Kidney capillary endothelial cell (primary cell): ENCODE results near the gene FANCI.

Experiments used
- DNase-seq: peaks from one replicate; pipeline ENCODE4 v3.0.0-alpha.2; 2018; ENCODE audit warnings: low spot score

Gene FANCI

DNA sequence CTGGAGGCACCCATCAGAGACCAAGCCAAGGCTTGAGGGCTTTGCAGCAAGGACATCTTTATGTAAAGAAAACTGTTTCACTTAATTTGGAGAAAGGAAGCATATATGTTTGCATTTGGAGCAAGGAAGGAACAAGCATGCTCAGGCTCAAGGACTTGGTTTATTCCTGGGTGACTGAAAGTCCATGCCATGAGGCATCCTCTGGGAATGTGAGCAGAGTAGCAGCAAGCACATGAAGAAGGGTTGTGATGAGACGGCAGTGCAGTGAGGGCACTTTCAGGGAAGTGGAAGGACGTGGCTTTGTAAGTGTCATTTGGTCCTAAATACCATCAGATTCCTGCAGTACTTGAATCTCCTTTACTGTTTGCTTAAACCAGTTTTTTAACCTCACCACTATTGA, 64.0 kb downstream of the FANCI start:
- DNase-seq, result no peak

DNA sequence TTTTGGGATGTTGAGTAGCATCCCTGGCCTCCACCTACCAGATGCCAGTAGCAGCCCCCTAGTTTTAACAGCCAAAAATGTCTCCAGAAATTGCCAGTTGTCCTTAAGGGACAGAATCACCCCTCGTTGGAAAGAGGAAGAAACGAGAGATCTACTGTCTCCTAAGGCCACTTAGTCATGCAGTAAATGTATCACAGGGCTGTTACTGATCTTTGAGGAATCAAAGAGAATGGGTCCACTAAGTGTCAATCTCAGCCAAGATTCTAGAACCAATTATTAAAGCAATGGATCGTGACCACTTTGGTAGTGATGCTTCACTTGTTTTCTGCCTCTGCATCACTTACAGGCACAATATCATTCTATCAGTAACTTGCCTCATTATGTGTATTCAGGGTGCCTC, 64.5 kb downstream of the FANCI start:
- DNase-seq, result no peak

DNA sequence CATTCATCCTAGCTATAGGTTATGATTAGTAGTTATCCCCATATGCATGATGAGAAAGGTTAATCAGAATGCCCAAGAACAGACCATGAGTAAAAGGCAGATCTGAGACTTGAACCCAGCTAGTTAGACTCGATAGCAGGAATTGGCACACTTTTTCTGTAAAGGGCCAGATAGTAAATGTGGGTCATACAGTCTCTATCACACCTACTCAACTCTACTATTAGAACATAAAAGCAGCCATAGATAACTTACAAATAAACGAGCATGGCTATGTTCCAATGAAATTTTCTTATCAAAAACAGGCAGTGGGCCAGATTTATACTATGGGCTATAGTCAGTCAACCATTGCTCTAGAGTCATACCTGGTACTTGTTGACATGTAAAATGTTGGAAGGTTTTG, 66.2 kb downstream of the FANCI start:
- DNase-seq, result no peak

DNA sequence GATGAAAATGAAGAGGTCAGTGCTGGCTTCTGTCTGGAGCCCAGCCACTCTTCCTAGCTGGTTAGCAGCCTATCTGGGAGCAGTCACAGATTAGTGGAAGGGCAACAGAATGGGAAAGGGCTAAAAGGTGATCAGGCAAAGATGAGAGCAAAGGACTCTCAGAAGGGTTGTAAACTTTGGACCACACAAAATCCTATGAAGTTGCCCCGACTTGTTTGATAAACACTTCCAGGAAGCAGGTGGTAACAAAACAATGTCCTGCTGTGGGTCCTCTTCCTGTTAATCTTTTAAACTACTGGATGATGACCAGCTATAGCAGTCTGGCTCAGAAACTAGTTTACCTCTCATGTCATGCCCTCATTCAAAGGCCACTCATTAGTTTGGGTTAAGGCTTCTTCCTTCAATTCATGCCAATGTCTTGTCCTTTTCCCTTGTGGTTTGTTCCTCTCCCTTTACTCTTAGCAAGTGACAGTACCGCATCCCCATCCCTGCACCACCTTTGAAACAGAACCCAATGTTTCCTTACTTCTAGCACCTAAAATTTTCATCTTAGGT, 71.7 kb downstream of the FANCI start:
- DNase-seq, result peak; percentile 18

DNA sequence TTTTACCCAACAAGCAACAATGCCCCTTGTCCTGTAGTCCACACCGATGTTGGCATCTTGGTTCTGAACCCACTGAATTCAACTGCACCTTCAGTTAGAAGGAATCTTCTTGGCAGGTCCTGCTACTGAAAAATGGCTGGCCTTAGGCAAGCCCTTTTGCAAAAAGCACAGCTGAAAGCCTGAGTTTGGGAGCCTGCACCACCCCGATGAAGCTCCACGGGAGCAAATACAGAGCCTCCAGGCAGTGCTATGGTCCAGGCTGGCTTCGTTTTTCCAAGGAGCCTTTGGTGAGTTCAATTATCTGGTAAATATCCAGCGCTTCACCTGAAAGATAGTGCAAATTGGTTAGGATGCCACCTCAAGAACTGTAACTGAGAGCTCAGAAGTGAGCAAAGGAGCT, 72.7 kb downstream of the FANCI start:
- DNase-seq, result no peak

DNA sequence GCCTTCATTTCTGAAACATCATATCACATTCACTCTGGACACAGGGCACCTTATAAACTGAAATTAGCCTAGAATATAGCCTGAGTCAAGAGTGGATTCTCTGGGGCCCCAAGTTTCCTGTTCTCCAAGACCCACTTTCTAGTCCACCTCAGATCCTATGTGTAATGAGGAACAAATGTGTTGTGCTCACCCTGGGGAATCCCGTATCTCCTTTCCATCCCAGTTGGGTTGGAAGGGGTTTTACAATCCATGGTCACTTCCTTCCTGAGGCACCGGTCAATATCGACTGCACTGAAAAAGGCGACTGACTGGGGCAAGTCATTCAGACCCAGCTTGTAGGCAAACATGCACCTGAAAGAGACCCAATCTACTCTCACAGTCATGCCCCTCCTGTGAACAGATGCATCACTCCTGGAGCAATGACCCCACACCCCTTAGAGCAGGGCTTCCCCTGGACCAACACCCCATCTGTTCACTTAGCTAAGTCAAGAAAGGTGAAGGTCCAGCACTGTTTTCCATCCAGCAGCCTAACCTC, 73.5 kb downstream of the FANCI start:
- no peak for DNase-seq

DNA sequence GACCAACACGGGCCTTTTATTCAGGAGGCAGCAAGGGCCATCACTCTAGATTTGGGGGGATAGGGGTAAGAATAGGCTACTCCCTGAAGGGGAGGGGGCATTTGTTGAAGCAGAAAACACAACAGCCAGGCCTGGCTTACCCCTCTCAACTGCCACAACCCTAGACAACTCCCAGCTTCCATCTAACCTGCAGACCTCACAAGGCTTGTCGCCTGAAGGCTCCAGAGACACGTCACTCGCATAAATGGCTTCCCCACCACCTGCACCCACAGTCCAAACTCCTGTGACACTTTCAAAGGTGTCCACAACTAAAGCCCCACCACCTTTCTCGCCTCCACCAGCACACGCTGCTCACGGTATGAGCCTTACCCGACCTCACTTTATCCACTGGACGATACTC, 75.9 kb downstream of the FANCI start:
- no peak for DNase-seq

DNA sequence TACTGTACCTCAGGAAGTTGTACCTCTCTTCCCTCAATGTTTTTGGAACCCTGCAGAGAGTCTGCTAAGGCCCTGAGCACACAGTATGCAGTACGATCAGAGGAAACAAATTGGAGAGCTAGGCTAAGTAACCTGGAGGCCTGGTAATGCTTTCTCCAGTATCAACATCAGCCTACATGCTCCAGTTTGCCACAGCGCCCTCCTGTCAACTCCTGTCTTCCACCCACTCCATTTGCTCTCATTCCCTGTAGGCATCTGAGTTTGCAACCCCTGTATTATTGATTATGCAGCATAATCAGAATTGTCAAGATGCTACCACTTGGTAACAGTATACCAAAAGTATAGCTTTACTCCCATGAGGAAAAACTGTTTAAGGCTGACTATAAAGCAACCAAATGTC, 76.4 kb downstream of the FANCI start:
- no peak for DNase-seq

DNA sequence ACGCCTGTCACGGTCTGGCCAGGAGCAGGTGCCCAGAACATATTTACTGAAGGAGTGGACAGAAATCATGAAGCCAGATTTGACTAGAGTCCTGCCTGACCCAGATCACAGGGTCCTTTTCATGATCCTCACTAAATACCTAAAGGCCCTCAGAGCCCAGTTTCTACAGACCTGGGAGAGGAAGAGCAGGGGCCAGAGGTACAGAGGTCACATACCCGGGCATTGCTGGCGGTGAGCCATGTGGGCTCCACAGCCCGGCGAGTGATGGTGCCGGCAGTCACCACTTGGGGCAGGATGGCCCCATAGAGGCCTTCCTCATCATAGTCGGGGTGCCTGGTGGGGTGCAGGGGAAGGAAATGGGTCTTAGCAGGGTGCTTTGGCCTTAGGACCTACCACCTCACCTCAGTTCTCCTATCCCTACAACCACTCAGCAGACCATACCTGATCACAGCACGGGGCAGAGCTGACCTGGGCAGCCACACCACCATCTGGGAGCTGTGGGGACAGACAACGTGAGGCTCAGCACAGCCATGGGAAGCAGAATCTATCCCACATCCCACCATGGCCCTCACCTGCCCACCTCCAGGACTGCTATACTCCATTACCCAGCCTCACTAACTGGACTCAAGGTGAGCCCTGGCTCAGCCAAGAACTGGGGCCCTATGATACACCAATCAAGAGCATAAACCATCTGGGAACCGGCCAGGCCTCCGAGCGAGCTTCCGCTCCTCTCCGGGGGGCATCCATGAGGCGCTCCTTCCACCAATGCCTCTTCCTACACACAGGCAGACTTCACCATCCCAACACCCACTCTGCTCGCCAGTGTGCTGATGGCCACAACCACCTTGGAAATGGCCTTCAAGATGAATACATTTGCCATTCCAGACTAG, 78.0 kb downstream of the FANCI start:
- no peak for DNase-seq

DNA sequence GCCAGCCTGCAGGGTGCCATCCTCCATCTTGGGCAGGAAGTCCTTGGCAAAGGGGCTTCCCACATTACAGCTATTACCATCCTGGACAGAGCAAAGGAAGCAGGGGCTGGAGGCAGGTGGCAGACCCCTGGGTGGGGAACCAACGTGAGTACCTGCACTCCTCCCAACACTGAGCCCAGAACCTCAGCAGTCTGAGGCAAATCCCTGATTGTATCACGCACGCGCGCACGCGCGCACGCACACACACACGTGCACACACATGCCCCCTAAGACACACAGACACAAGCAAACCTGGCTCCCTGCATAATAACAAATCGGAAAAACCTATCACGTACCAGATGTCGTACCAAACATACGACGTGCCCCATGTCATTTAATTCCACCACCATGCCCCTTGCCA, 79.0 kb downstream of the FANCI start:
- no peak for DNase-seq

DNA sequence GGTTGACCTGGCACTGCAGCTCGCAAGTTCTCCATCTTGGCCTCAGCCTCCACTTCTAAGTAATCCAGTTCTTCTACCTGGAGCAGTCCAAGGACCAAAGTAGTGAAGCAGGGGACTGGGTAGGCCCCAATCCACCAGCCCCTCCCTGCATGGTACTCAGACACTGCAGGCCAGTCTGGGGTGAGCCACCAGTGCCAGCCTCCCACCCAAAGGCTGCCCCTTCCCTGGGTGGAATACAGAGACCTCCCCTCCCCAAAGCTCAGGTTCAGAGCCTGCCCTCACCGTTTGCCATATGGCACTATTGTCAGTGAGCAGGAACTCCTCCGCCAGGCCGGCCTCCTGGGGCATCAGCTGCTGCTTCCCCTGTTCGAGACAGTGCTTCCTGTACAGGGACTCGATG, 80.0 kb downstream of the FANCI start:
- DNase-seq, result no peak

DNA sequence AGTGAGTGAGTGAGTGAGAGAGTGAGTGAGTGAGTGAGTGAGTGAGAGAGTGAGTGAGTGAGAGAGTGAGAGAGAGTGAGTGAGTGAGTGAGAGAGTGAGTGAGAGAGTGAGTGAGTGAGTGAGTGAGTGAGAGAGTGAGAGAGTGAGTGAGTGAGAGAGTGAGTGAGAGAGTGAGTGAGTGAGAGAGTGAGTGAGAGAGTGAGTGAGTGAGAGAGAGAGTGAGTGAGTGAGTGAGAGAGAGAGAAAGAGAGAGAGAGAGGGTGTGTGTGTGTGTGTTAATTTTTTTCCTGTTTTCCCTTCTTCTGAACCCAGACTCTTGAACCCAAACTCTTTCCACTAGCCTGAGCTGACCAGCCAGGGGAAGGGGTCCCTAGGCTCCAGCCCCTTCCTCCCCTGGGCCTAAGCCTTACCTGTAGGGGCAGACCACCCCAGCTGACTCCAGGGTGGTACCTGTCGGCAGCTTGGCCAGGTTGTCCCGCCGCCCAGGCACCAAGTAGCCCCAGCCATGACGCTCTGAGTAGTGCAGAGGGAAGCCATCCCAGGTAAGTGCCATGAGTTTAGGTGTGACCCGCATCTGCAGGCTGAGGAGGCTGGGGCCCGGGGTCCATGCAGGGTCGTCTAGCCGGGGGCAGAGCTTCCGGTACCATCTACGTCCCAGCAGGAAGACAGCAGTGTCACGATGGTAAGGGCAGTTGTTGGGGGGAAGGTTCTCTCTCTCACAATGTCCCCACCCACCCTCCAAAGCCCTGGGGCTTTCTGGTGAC, 81.4 kb downstream of the FANCI start:
- DNase-seq, result no peak

DNA sequence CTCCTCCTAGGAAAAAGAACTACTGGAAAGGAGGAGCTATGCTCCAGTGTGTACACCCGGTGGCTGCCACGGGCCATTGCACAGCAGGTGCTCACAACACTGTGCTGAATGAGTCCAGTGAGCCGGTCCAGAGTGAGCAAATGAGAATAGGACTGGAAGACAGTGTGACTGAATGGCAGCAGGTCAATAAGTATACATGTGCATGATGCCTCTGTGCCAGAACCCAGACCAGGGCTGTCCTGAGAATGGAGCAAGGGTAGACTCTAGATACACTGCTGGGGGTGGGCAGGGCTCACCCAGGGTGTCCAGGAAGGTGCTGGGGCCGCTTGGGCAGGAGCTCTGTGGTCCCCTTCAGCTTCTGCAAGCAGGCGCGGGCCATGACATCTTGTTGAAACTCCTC, 82.5 kb downstream of the FANCI start:
- no peak for DNase-seq

DNA sequence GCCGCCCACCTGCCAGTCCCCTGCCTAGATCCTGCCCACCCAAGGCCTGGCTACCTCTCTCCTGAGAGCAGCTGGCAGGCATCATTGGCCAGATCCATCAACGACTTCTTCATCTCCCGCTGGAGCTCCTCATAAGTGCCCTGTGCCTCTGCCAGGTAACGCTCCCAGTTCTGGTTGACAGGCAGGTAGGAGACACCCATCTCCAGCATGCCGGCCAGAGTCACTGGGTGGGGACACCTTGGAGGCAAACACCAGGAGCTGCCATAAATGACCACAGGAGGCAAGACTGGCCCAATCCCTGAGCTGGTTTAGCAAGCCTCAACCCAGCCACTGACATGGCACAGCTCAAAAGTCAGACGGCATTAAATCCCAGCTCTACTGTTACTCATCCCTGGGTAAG, 83.3 kb downstream of the FANCI start:
- no peak for DNase-seq

DNA sequence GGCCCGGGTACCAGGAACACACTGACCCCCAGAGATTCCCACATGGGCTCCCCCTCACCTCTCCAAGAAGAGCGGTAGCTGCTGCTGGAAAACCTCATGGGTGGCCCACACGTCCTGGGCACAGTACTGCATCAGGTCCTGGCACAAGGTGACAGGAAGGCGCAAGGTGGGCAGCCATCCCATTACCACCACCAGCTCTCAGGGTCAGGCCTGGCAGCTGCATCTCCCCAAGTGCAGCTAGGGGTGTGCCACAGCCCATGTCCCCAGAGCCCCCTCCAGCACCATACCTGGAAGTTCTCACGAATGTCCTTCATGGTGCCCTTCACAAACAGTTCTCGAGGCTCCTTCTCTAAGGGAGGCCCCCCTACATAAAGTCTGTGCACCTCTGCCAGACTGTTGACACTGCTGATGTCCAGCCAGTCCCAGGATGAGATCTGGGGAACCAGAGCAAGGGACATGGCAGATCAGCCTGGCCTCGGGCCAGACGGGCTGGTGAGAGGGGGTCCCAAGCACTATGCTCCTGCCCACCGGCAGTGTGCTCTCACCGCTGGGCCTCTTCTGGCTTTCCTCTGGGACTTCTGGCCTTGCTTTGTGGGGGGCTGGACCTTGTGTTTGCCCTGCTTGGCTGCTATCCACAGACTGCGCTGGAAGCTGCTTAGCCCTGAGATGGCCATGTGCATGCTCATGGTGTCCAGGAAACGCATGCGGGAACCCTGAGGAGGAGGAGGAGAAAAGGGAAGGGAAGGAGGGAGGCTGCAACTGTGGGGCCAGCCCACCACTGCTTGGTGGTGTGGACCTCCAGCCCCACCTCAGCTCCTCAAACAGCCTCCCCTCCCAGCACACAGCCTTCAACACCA, 84.8 kb downstream of the FANCI start:
- no peak for DNase-seq

DNA sequence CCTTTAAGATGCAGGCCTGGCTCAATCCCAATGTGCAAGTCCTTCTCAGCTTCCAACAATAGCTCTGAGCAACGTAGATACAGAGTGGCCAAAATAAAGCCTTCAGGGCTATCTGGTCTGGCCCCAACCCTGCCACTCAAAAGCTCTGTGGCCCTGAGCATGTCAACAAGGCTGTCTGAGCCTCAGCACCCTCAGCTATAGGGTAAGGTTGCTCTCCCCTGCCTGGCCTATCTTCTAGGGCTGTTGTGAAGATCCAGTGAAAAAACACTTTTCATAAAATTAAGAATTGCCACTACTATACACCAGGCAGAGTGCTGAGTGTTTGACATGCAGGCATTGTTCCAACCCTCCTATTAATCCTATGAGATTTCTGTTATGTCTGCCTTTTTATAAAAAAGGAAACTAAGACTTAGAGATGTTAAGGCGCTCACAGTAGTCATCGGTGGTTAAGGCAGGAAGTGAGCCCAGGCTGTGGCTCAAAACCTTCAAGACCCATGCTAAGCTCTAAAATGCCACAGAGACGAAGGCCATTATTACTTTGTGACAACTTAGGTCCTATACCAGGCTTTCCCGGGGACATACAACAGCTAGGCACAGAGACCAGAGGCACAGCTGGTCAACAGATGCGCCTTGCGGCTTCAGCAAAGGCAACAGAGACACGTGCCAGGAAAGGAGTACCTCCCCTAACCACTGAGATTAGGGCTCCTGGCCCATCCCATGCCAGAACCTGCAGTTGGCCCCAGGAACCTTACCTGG, 85.7 kb downstream of the FANCI start:
- no peak for DNase-seq

DNA sequence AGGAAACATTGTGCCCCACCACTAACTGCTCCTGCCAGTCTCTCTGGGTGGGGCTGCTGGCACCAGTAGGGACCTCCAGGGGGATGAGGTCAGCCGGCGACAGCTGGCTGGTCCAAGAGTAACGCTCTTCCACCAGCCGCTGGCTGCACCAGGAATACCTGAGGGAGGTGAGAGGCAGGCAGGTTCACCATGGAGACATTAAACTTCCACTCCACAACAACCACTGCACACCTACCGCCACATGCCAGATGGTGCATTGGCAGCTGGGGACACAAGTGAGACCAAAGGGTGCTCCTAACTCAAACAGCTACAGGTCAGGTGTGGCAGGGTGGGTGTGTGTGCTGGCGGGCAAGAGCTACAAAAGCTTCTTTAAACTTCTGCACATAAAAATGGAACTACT, 86.3 kb downstream of the FANCI start:
- DNase-seq, result no peak

DNA sequence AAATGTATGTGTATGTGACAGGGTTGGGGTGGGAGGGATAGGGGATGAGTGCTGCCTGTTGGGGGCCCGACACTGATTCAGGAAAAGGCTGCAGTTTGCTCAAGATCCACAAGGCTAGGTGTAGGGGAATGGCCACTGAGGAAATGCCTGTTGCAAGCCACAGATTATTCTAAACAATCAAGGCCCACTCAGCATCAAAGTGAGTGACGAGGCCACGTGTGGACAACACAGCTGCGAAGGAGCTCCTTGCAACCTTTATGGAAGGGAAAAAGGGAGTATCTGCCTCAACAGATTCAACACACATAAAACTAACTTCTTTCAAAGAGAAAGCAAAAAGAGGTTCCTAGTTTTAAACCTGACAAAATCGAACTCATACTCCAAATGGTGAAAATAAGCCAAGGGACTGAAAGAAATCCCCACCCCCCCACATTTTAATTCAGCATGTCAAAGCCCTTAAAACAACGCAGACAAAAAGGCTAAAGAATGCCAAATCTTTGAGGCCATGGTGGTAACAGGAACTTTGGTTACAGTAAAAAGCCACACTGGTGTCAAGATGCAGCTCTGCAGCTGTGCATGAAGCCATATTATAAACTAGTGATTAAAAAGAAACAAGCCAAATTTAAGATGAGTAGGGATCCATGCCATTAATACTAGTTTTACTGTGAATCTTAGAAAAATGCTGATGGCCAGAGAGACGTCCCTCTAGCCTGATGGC, 87.3 kb downstream of the FANCI start:
- no peak for DNase-seq

DNA sequence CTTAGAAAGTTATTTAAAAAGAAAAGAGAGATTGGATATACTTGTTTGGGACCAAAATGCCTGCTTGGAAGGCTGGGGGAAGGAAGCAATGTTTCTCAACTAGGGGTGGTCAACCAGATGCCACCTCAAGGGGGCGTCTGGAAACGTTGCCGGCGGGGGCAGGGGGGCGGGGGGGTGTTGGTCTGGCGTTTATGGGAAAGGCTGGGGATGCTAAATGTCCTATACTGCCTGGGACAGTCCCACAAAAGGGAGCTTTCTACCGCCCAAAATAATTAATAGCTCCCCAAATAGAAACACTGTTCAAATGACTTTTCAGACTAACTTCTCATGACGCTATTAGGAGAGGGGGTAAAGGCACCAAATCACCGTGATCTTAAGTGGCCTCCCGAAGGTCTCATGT, 88.7 kb downstream of the FANCI start:
- DNase-seq, result peak; percentile 28

DNA sequence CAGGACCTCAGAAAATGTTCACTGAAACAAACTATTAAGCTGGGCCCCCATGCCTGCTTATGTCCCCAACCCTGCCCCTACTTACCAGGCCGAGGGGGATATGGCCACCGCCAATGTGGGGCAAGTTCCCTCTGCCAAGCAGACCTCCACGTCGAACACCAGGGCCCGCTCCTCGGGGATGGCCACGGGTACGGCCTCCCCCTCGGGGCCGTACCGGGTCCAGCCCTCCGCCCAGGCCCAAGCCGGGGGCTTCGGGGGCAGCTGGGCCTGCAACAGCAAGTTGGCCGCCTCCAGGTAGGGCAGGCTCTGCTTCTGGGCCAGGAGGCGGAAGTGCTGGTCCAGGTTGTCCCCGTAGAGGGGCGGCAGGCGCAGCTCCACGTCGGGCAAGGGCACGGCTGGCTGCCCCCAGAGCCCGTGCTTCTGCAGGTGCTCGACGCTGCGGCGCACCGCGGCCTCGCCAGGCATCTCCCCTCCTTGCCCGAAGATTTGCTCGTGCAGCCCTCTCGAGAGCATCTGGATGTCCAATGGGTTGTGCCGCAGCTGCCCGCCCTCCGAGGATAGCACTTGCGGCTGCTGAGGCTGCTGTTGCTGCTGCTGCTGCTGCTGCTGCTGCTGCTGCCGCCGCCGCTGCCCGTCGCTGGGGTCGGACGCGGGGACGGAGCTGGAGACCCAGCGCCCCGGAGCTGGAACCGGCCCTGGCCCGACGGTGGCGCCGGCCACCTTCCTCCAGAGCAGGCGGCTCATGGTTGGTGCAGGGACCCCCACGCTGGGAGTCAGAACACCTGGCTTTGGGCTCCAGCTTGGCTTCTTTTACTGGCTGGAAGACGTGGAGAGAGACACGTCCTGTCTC, 89.5 kb downstream of the FANCI start:
- DNase-seq, result no peak
